ENCODE data around the gene PRR33.

Gene PRR33

DNA sequence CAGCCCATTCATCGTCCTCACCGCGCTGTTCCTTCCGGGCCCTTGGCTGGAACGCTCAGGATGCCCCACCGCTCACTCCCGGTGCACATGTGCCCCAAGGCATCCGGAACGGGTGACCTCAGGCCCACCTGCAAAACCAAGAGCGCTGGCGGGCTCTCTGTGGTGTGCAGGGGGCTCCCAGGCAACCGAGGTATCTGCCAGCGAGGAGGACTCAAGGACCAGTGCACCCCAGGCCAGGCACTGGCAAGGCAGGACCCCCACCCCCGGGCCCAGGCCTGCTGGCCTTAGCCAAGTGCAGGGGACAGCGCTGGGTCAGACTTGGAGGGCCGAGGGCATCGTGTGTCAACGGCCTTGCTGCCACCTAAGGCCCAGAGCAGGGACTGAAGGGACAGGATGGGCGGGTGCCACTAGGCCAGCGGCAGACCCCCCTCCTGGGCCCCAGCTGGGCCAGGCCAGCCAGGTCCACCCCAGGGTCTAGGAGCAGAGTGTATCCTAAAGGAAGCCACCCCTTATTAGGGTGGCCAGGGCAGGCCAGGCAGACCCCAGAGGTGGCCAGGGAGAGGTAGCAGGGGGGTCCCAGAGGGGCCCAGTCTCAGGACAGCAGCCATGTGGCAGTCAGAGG is 36.3 kb upstream of the PRR33 start:
- DNase-seq (ENCODE audit: low read depth in 2 of 2) = no peak

DNA sequence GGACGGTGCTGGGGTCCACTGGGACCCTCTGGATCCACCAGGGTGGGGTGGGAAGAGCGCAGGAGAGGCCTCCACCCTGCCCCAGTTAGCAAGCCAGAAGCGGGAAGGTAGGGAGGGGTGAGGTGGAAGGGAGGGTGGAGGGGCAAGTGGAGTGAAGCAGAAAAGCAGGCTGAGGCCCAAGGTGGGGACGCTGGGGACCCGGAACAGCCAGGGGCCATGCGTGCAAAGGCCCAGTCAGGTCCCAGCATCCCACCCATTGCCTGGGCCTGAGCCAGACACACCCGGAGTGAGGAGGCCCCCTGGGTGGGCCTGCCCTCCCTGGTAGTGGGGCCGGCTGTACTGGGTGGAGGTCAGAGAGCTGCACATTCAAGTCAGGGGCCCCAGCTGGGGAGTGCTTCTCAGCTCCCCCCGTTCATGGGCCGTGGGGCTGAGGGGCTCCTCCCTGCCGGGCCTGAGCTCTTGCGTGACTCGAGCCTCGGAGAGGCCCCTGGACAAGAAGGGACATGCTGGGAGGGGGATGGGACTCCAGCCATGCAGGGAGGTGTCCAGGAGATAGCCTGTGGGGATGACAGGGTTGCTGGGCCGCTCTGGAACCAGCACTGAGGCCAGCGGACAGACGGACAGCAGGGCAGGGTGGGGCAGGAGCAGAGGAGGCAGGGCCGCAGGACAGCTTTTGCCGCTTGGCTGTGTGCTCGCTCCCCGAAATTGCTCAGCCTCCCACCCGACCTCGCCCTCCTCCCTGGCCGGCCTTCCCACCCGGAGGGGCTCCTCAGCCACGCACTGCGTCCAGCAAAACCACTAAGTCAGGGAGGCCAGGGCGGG is 35.5 kb upstream of the PRR33 start:
- no peak for DNase-seq (ENCODE audit: low read depth in 2 of 2)

- DNase-seq (ENCODE audit: low read depth in 2 of 2) = no peak
These were observed 34.7 kb upstream of the PRR33 start for GRCh38 chr11:1926156-1927025.

DNA sequence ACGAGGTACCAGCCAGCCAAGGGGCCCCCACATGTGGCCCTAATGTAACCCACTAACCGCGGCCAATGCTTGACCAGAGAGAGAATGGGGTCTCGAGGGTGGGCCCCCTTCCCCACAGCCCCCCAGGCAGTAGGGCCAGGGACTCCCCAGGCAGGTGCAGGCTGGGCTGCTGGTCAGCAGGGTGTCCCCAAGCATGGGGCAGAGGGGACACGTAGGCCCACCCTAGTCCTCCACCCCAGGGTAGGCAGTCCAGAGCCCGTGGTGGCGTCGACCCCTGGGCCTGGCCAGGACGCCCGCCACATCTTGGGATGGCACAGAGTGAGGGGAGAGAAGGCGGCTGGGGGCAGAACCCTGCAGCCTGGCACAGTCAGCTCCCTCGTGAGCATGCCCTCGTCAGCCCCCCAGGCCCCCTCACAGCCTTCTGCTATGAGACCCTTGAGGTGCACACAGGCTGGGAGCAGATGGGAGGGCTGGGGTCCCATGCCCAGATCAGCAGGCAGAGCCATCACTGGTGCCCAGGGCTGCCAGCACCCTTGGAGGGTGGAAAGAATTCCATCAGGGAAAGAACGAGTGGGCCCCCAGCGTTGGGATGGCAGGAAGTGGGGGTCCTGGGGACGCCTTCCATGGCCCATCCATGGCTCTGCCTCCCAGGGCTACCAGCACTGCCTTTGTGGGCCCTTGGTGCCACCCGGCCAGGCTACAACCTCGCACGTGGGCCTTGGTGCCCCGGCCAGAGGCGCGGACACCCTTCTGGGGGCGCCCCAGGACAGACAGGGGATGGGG is 33.9 kb upstream of the PRR33 start:
- no peak for DNase-seq (ENCODE audit: low read depth in 2 of 2)

GRCh38 chr11:1924646-1925372 is 33.1 kb upstream of the PRR33 start:
- no peak for DNase-seq (ENCODE audit: low read depth in 2 of 2)

GRCh38 chr11:1924181-1924580 is 32.5 kb upstream of the PRR33 start:
- DNase-seq (ENCODE audit: low read depth in 2 of 2) = no peak

GRCh38 chr11:1923201-1923956 is 31.7 kb upstream of the PRR33 start:
- no peak for DNase-seq (ENCODE audit: low read depth in 2 of 2)

DNA sequence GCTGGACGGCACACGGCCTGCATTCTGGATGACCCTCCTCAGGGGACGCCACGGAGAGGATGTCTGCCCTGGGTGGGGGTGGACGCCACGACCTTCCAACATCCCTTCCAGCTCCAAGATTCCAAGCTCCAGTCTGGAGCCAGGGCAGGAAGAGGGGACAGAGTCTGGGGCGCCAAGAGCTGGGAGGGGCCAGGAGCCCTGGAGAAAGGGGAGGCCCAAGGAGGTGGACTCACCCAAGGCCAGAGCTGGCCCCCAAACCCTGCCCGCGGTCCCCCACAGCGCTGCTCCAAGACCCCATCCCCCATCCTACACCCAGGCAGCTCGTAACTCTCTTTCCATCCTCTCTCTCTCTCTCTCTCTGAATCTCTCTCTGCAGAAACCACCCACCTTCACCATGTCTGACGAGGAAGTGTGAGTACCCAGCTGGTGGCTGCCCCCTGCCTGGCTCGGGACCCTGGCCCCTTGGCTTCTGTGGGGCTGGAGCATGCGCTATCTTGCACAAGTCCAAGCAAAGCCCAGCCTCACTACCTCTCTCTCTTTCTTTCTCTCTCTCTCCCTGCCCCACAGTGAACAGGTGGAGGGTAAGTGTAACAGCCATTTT is 30.9 kb upstream of the PRR33 start:
- no peak for DNase-seq (ENCODE audit: low read depth in 2 of 2)

DNA sequence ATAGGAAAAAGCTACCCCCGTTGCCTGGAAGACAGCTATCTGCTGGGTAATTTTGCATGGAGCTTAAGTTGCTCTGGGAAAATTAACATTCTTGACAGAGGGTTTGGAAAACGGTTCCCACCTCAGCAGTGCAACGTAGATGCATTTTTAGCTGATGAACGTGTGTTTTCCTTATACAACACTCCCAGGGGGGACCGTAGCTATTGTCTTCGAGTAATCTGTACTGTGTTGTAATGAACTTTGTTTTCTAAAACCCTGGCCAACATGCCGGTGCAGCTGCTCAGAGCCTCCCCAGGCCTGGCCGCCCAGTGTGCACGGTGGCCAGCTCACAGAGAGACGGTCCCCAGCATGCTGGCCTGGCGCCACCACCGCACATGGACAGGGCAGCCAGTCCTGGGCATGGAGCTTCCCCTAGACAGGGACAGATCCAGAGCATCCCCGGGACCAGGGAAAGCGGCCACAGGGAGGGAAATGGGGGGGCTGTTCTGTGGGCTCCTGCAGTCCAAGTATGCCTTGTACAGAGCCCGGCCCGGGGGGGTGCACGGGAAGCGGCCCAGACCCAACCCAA is 30.0 kb upstream of the PRR33 start:
- no peak for DNase-seq (ENCODE audit: low read depth in 2 of 2)

DNA sequence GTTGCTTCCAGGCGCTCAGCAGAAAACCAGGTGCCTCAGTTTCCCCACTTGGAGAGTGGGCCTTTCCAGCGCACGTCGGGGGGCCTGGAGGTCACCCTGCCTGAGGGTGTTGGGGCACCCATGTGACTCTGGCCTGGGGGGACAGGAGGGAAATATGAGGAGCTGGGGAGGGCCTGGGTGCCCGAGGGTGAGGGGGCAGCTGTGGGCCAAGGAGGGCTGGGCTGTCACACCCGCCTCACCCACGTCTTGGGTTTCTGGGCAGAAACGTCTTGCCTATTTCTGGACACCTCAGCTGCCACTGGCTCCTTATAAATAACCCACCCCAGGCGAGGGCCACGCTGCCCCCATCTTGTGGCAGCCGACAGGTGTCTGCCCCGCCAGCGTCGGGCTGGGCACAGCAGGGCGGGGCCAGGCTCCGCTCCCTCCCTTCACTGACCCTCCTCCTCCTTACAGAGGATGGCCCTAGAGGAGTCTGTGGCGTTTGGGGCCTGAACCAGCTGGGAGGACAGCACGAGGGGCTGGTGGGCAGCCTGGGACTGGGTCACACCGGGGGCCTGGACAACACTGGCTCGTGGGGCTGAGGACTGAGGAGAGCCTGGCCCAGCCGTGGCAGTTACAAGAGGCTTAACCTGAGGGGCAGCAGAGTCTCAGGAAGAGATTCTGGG is 29.3 kb upstream of the PRR33 start:
- DNase-seq (ENCODE audit: low read depth in 2 of 2) = no peak

- no peak for DNase-seq (ENCODE audit: low read depth in 2 of 2)
These were observed 28.6 kb upstream of the PRR33 start for GRCh38 chr11:1920128-1920908.

GRCh38 chr11:1919391-1920127 is 27.9 kb upstream of the PRR33 start, which contains the start of gene TNNT3:
Gene TNNT3 (plus strand): TSS chr11:1919703. CDS start chr11:1922875, 3,172 bp downstream.
- DNase-seq (ENCODE audit: low read depth in 2 of 2) = no peak

DNA sequence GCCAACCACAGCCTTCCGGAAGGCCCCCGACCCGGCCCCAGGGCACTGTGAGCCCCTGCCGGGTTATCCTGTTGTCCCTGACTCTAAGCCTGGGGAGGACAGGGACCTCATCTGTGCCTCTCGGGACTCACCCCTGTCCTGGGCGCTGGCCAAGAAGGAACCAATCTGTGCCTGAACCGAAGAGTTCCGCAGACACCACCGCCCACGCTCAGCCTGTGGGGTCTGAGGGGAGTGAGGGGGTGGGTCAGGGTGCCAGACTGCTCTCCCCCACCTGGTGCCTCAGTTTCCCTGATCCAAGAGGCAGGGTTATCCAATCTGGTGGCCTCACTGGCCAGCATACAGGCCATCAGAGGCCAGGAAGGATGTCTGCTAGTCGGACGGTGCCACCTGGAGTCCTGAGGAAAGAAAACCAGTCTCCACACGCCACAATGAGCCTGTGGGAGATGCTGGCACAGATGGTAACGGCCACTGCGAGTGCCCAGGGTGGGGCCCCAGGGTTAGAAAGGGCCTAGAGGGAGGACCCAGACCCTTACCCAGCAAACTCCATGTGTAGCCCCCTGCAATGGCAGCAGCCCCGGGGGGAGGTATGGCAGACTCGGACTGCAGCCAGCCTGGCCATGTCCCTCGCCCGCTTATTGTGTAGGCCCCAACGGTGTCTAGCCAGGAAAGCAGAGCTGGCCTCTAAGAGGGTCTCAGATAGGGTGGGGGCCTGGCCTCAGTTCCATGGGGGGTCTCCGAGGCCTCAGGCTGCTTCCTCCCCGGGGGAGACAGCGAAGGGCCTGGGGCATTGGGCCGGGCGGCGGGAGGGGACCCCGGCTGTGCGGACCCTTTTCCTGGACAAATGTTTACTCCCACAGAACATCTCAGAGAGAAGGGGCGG is 27.0 kb upstream of the PRR33 start:
- no peak for DNase-seq (ENCODE audit: low read depth in 2 of 2)

- DNase-seq (ENCODE audit: low read depth in 2 of 2) = no peak
These were observed 26.1 kb upstream of the PRR33 start for GRCh38 chr11:1917523-1918435.

DNA sequence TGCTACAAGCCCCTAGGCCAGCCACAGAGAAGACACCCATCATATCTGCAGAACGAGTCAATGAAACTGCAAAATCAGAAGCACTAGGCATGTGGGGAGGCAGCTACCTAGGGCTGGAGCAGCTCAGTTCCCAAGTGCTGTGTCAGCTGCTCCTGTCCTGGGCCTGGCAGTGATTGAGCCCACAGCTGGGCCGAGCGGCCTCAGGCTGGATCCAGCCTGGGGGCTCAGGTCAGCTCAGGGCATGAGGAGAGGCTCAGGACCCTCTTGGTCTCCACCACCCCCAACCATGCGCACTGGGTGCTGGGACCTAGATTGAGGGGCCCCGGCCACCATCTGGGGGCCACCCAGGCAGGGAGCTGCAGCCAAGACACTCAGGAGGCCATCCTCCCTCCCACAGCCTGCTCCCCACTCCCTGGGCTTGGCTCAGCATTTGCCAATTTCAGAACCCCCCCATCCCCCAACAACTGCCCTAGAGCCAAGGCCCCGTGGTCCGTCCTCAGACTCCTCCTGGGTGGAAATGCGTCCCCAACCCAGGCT is 25.4 kb upstream of the PRR33 start:
- DNase-seq (ENCODE audit: low read depth in 2 of 2) = no peak

Measured in stimulated activated CD4-positive, alpha-beta T cell treated with anti-CD3 and anti-CD28 coated beads, Interleukin-1b, Interleukin-23, amount 100 ng/mL, for 4 hours (primary cell).